ENCODE measurements around the gene TFPT. TPM values are rescaled to one million over a fixed set of nuclear protein-coding genes. Genes with fewer than 3 reads are reported as not detected.
A peak's percentile ranks its signal among the peaks of the same experiment; 100 is the strongest.

TFPT gene
- total and polyA plus RNA-seq, 10 of the 15 experiments (the other 5 are each of a cell fraction or from before 2014, with no cell fraction given), result 1.7 to 40.2 (median 25.6) TPM

DNA sequence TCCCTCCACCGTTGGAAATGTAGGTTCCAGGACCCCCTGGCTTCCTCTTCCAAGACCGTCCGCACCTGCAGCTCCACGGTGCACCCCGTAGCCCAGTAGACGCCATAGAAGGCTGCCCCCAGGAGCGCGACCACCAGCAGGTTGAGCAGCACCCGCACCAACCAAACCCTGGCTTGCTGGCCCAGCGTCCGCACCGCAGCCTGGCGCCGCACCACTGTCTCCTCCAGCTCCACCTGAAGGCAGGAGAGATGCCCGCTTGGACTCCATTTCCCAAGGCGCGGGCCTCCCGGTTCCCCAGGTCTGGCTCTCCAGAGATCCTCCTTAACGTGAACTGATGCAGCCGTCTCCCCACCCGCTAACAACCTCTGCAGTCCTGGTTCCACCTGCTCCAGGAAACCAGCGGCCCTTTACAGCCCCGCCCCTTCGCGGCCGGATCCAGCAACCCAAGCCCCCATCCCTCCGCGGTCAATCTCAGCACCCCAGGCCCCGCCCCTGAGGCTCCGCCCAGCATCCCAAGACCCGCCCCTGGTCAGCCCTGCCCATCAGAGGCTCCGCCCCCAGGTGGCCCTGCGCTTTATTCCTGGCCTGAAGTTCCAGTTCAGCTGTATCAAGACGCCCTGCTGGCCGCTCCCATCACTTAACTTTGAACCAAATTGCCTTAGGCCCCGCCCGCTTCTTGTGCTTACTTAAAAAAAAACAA is 49.1 kb upstream of the TFPT start (continued):
- TF ChIP-seq, protein P1, sequence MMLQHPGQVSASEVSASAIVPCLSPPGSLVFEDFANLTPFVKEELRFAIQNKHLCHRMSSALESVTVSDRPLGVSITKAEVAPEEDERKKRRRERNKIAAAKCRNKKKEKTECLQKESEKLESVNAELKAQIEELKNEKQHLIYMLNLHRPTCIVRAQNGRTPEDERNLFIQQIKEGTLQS (IDR thresholded peaks at IDR 0.05; ENCODE audit: borderline replicate concordance, extremely low read depth, low read depth, low read length), result no peak

DNA sequence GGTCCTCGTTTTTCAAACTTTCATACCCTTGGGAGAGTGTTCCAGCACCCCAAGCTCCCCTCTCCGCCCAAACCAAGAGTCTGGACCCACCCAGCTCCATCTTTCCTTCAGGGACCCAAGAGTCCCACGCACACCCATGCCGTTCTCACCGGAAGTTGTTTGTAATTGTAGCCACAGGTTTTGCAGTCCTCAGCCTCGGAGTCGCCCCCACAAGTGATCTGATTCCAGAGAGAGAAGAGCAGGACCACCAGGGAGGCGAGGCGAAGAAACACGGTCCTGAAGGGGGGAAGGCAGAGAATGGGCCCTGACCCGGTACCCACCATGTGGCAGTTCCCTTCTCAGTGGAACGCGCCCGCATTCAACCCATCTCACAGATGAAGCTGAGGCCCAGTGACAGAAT is 47.4 kb upstream of the TFPT start:
- Histone ChIP-seq H4K20me1 (ENCODE audit: control insufficient read depth, insufficient read depth) (no peaks in the 10 kb centered on the region), H3K27me3 (replicated peaks in 1 of 2; ENCODE audit: control insufficient read depth in 2 of 2, insufficient read depth in 2 of 2, low read length in 1 of 2) (no peaks in the 10 kb centered on the region), H3K79me2 (ENCODE audit: control insufficient read depth, insufficient read depth, low read length) (peaks cover 8% of the 10 kb centered on the region), H3K4me1 (ENCODE audit: control insufficient read depth, insufficient read depth, low read length) (peaks cover 4% of the 10 kb centered on the region; the same call in 1 of the 2 replicates), H3K27ac (ENCODE audit: control insufficient read depth, insufficient read depth) (no peak overlapping the region), H3K9ac (ENCODE audit: control insufficient read depth, insufficient read depth, low read length) (no peak overlapping the region), H3K4me2 (ENCODE audit: control insufficient read depth, insufficient read depth) (peak overlapping the region; percentile 20; the same call in 1 of the 2 replicates), H2AFZ (ENCODE audit: control insufficient read depth, low read depth, low read length) (no peak overlapping the region), H3K4me3 (peak overlapping the region; percentile 32; the same call in 1 of the 2 replicates), H3K36me3 (ENCODE audit: control insufficient read depth in 2 of 2, insufficient read depth in 2 of 2, low read length in 1 of 2) (no peaks in the 10 kb centered on the region), H3K9me3 (replicated peaks; ENCODE audit: control insufficient read depth, insufficient read depth, low read length) (no peaks in the 10 kb centered on the region; the same call in 2 of the 3 replicates)
- DNase-seq (ENCODE audit: low read depth, low spot score) (no peak), ATAC-seq (no peak), FAIRE-seq (no peak)
- ChIA-PET CTCF (no interaction called here), RAD21 (ENCODE audit: unreplicated experiment) (no interaction called here), POLR2A (no interaction called here), SMC1A (ENCODE audit: uncharacterized antibody, unreplicated experiment) (interaction anchor here (1.5 kb wide), 1 partner anchor 27 kb away, joined by 4 read pairs; the partner anchor contains the start of gene MBOAT7)
- intact Hi-C loops (cut with micrococcal nuclease; ENCODE audit: unreplicated experiment), result no loop called here
- TF ChIP-seq STAT3 (IDR thresholded peaks at IDR 0.05; ENCODE audit: low read depth, low read length) (no peak), IKZF1 (conservative IDR thresholded peaks at IDR 0.05) (no peak), CHD2 (IDR thresholded peaks at IDR 0.05; ENCODE audit: borderline replicate concordance, low read depth, low read length) (no peak), CHD1 (IDR thresholded peaks at IDR 0.05; ENCODE audit: low read depth, low read length) (no peak), ESRRA (IDR thresholded peaks at IDR 0.05; ENCODE audit: low read length) (no peak), RB1 (IDR thresholded peaks at IDR 0.05; ENCODE audit: borderline replicate concordance) (no peak), MEF2B (IDR thresholded peaks at IDR 0.05; ENCODE audit: partially characterized antibody, poor library complexity, severe bottlenecking) (no peak), FOXK2 (IDR thresholded peaks at IDR 0.05) (no peak), KDM1A (IDR thresholded peaks at IDR 0.05; ENCODE audit: borderline replicate concordance) (no peak), ZNF622 (IDR thresholded peaks at IDR 0.05) (no peak), SREBF1 (IDR thresholded peaks at IDR 0.05; ENCODE audit: low read length) (no peak), RELA (IDR thresholded peaks at IDR 0.05; ENCODE audit: borderline replicate concordance, partially characterized antibody) (no peak), NR2C1 (IDR thresholded peaks at IDR 0.05) (no peak), NFYB (IDR thresholded peaks at IDR 0.05; ENCODE audit: insufficient read depth, low read depth, low read length) (no peak), MXI1 (IDR thresholded peaks at IDR 0.05; ENCODE audit: low read depth, low read length) (no peak)
- TF ChIP-seq, protein P2, sequence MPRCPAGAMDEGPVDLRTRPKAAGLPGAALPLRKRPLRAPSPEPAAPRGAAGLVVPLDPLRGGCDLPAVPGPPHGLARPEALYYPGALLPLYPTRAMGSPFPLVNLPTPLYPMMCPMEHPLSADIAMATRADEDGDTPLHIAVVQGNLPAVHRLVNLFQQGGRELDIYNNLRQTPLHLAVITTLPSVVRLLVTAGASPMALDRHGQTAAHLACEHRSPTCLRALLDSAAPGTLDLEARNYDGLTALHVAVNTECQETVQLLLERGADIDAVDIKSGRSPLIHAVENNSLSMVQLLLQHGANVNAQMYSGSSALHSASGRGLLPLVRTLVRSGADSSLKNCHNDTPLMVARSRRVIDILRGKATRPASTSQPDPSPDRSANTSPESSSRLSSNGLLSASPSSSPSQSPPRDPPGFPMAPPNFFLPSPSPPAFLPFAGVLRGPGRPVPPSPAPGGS (IDR thresholded peaks at IDR 0.05; ENCODE audit: borderline replicate concordance, insufficient read depth, low read depth, low read length, poor library complexity, severe bottlenecking), result no peak
- TF ChIP-seq, protein P3, sequence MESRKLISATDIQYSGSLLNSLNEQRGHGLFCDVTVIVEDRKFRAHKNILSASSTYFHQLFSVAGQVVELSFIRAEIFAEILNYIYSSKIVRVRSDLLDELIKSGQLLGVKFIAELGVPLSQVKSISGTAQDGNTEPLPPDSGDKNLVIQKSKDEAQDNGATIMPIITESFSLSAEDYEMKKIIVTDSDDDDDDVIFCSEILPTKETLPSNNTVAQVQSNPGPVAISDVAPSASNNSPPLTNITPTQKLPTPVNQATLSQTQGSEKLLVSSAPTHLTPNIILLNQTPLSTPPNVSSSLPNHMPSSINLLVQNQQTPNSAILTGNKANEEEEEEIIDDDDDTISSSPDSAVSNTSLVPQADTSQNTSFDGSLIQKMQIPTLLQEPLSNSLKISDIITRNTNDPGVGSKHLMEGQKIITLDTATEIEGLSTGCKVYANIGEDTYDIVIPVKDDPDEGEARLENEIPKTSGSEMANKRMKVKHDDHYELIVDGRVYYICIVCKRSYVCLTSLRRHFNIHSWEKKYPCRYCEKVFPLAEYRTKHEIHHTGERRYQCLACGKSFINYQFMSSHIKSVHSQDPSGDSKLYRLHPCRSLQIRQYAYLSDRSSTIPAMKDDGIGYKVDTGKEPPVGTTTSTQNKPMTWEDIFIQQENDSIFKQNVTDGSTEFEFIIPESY (IDR thresholded peaks at IDR 0.05), result no peak
- TF ChIP-seq, protein P4, sequence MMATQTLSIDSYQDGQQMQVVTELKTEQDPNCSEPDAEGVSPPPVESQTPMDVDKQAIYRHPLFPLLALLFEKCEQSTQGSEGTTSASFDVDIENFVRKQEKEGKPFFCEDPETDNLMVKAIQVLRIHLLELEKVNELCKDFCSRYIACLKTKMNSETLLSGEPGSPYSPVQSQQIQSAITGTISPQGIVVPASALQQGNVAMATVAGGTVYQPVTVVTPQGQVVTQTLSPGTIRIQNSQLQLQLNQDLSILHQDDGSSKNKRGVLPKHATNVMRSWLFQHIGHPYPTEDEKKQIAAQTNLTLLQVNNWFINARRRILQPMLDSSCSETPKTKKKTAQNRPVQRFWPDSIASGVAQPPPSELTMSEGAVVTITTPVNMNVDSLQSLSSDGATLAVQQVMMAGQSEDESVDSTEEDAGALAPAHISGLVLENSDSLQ (IDR thresholded peaks at IDR 0.05), result no peak
- 91% methylated on average over 14 of the region's 14 CpGs for WGBS (ENCODE audit: insufficient coverage, insufficient replicate concordance, low lambda C conversion rate, missing lambda C conversion rate)
- in situ Hi-C loops (cut with MboI), result no loop called here
- BruUV-seq (replicated peaks), result no TSS peak

Data from GM12878 (cell line).